GM19467 (cell line): ENCODE results near the gene CRB3.
A peak's percentile ranks its signal among the peaks of the same experiment; 100 is the strongest.
"Not testable (repeated sequence)": the region's sequence is repeated elsewhere in the genome, so short reads cannot be mapped to it uniquely, and the experiment has no call there.

ENCODE experiments used
- ATAC-seq: cut with Tn5 transposase; IDR thresholded peaks from one replicate; pipeline ENCODE4 v1.9.1; 2021; ENCODE audit warnings: mild to moderate bottlenecking, moderate library complexity; ENCODE audit not compliant: unreplicated experiment

Gene CRB3

GRCh38 chr19:6490134-6490533, 26.1 kb downstream of the CRB3 start:
- no peak for ATAC-seq

GRCh38 chr19:6491802-6492592, 27.9 kb downstream of the CRB3 start:
- ATAC-seq = no peak

GRCh38 chr19:6494438-6495036, 30.5 kb downstream of the CRB3 start:
- no peak for ATAC-seq

- no peak for ATAC-seq
Measured at GRCh38 chr19:6495947-6496346, 31.9 kb downstream of the CRB3 start.

GRCh38 chr19:6498294-6499036, 34.4 kb downstream of the CRB3 start:
- no peak for ATAC-seq

- ATAC-seq = no peak
Measured at GRCh38 chr19:6499052-6499790, 35.1 kb downstream of the CRB3 start.

GRCh38 chr19:6500837-6501739, 37.0 kb downstream of the CRB3 start:
- ATAC-seq = no peak

GRCh38 chr19:6501740-6502648, 37.9 kb downstream of the CRB3 start, which contains the start of gene TUBB4A:
Gene TUBB4A, minus strand, starts transcription at chr19:6502309. Its CDS starts 97 bp downstream, at chr19:6502212.
- ATAC-seq = no peak

GRCh38 chr19:6503407-6504201, 39.5 kb downstream of the CRB3 start:
- no peak for ATAC-seq

- not testable (repeated sequence) for ATAC-seq
Measured at GRCh38 chr19:6508028-6508771, 44.1 kb downstream of the CRB3 start.

- ATAC-seq = no peak
Measured at GRCh38 chr19:6509118-6509971, 45.3 kb downstream of the CRB3 start.

- ATAC-seq = no peak
Measured at GRCh38 chr19:6510618-6511017, 46.5 kb downstream of the CRB3 start.

GRCh38 chr19:6514089-6514488, 50.0 kb downstream of the CRB3 start:
- ATAC-seq = no peak

- no peak for ATAC-seq
Measured at GRCh38 chr19:6514926-6515544, 51.0 kb downstream of the CRB3 start.

- peak; percentile 33 for ATAC-seq
Measured at GRCh38 chr19:6516018-6516658, 52.1 kb downstream of the CRB3 start.
